Activated T-cell treated with anti-CD3 and anti-CD28 coated beads, Interleukin-2, amount 50 U/mL, for 48 hours (primary cell): ENCODE data around the gene FRS2.
"Not testable (repeated sequence)": the region's sequence is repeated elsewhere in the genome, so short reads cannot be mapped to it uniquely, and the experiment has no call there.

ENCODE experiments used
- DNase-seq, 2 experiments: peaks; one replicate each; pipeline ENCODE4 v3.0.0-alpha.2; 2020

FRS2 gene, protein sequence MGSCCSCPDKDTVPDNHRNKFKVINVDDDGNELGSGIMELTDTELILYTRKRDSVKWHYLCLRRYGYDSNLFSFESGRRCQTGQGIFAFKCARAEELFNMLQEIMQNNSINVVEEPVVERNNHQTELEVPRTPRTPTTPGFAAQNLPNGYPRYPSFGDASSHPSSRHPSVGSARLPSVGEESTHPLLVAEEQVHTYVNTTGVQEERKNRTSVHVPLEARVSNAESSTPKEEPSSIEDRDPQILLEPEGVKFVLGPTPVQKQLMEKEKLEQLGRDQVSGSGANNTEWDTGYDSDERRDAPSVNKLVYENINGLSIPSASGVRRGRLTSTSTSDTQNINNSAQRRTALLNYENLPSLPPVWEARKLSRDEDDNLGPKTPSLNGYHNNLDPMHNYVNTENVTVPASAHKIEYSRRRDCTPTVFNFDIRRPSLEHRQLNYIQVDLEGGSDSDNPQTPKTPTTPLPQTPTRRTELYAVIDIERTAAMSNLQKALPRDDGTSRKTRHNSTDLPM

DNA sequence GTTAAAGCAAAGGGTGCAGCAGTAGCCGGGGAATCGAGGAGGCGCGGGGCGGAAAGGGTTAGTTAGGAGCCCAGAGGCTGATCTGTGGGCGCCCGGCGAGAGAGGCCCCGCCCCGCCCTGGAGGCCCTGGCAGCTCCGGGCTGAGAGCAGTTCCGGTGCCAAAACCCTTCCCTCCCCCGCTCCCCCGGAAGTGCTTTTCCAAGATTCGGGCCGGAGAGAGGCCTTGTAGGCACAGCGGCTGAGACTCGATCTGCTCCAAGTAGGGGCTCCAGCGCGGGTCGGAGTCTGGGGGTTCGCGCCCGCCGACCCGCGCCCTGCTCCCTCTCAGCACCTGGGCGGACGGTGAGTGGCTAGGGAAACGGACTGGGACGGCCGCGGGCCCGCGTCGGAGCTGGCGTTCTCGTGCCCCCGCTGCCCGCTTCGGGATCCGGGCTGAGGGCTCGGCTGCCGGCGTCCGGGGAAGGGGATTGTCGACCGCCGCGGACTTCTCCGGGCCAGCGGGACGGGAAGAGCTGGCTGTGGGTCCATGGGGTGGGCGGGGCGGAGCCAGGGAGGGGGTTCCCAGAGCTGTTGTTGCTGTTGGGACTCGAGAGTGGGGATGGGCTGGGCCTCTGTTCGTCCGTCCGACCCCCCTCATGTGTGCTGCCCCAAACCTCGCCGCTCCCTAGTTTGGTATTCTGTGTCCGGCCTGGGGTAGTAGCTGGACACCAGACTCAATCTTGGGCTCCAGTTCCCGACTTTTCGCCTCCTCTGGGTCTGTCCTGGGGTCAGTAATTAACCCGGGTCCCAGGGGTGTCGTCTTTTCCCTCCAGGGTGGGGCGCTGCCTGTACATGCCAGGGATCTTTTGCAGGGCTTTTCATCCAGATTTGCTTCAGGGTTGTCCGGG, at the start of gene FRS2:
Gene FRS2 (plus strand): TSS at position 200 of the 887 bp plus-strand sequence. CDS start 98,643 bp downstream, outside the sequence.
- peak; percentile 88 to 91 for DNase-seq

DNA sequence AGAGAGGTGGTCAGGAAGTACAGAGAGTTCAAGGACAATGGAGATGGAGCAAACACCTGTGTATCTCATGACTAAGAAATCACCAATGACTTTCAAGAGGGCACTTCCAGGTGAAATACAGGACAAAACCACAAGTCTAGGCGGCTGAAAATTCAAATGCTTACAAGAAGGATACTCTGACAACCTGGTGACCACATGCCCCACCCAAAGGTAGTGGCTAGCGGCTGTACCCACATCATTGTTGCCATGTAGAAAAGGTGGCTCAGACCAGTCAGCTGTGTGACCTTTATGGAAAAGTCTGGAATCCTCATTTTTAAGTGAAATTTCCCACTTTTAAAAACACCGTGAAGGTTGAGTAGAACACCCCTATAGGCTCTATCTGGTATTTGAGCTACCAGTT, 48.6 kb upstream of the FRS2 start:
- DNase-seq: no peak

DNA sequence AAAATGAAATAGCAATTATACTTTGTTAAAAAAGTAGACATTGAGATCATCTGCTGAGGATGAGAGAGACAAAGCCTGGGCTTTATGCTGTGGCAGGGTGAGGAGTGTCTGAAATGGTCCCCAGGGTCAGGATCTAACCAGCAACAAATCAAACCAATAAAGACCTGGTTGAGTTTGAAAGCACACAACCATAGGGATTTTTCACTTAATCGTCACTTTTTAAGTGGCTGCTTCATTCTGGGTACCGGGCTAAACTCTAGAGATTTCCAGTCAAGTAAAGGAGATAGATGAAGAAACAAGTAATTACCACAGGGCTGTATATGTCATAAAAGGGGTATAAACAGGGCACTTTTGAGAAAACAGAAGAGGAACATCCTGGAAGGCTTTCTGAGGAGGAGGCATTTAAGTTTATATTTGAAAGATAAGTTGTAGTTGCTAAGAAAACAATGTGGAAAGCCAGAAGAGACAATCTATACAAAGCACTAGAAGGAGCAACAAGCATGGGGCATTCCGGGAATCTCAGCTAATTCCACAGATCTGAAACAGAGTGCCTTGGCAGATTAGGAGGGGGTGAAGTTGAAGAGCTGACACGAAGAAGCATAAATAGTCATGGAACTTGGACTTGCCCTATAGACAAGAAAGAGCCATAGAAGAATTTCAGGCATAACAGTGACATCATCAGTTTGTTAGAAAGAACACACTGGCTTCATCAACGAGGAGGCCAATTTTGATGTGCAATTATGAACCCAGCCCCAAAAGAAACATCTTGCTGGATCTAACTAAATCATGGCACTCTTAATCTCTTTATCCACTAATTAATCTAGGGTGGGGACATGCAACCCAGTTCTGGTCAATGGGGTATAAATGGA, 46.9 kb upstream of the FRS2 start:
- DNase-seq: no peak

DNA sequence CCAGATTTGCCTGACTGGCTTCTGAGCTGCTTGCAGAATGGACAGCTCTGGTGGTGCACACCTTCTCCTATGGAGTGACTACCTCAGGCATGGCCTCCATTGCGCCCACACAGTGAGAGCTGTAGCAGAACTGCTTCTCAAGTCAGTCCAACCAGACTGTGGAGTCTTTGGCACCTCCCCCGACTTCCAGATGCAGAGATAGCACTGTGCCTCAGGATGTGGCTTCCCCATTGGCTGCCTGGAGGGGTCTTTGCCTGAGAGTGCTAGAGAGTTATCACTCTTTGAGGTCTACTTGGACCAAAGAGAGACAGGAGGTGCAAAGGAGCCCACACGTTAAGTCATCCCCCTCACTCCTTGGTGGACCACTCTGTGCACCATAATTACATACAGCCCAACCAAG, 44.8 kb upstream of the FRS2 start:
- DNase-seq: no peak

DNA sequence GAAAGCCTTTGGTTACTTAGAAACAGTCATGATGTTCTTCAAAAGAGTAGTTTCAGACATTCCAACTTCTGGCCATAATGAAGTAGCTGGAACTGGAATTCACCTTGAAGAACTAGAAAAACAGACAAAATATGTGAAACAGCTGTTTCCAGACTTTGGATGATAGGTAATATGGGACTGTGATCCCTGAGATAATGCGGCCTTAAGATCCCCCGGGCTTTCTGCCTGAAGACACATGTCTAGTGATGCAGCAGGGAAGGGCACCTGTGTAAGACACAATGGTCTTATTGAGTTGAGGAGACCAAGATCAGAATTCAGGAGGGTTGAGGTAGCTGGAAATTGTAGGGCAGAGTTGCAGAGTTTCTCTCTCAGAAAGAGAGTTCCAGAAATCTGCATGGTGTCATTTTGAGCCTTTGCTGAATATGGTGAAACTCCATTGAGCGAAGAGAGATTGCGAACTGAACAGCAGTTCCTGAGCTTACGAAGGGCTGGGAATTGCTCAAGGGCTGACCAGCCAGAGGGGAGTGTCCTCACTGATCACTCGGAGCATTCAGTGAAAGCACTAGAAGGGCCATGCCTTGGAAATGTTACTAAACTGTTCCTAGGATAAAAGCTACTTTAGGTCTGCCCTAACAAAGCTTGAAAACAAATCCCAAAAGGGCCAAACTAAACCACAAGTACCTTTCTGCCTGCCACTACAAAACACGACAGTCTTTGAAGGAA, 41.7 kb upstream of the FRS2 start:
- DNase-seq: no peak

DNA sequence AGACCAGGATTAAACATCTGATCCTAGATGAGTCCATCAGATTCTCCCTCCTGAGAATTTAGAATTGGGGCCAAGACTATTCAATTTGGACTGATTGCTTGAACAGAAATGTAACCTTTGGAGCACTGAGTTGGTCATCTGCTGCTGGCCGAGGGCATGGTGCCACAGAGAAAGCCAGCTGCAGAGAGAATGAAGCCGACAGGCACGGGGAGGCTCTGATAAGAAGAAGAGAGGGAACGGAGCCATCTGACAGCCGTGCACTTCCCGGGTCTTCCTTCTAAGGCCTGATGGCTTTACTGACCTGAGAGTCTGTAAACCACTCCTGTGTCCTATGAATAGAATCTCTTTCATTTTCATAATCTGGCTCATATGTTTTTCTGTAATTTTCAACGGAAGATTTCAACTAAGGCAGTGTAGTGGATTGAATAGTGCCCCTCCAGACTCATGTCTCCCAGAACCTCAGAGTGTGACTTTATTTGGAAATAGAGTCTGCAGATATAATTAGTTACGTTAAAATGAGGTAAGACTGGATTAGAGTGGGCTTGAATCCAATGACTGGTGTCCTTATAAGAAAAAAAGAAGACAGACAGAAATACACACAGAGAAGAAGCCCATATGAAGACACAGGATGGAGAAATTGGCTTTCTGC, 39.1 kb upstream of the FRS2 start:
- no peak for DNase-seq

DNA sequence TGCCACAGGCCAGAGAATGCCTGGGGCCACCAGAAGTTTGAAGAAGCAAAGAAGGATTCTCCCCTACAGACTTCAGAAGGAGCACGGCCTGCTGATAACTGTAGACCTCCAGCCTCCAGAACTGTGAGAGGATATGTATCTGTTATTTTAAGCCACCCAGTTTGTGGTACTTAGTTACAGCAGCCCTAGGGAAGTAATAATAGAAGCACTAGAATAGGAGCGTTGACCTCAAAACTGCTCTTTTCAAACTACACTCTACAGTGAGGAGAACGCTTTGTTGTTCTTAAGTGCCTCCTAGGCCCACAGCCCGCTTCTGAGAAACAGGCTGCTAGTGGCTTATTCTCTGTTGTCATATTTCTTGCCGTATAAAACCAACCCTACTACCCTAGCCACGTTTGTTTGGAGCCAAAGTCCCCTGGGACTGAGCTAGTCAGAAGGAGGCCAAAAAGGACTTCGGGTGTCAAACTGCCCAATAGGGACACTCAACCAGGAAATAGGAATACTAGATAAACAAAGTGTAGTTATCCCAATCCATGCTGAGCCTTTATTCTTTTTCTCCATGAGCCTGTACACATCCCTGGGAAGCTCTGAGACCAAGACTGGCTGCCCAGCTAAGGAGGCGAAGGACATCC, 38.5 kb upstream of the FRS2 start:
- DNase-seq: no peak

DNA sequence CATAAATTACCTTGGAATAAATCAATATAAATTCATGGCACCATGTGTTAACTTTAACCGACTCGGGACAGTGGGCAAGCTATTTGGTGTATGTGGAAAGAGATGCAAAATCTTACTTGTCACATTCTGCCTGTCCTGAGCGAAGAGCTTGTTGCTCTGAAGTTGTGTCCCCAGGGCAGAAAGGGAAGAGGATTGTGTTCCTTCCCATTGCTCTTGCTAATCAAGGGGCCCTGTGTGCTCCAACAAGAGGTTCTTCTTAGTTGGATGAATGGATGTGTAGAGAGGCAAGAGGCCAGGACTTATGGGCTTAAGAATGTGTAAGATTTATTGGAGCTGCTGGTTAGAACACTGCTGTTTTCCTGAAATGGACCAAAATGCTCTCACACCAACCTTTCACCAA, 36.5 kb upstream of the FRS2 start:
- DNase-seq: no peak

DNA sequence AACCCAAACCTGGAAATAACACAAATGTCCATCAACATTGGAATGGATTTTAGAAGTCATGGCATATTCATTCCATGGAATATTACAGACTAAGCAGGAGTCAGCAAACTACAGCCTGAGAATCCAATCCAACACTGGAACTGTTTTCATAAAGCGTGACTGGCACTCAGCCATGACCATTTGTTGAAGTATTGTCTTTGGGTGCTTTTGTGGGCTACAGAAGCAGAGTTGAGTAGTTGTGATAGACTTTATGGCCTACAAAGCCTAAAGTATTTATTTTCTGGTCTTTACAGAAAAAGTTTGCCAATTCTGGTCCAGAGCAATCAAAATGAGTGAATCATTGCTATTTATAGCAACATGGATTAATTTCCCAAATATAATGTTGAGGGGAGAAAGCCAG, 34.5 kb upstream of the FRS2 start:
- no peak for DNase-seq

DNA sequence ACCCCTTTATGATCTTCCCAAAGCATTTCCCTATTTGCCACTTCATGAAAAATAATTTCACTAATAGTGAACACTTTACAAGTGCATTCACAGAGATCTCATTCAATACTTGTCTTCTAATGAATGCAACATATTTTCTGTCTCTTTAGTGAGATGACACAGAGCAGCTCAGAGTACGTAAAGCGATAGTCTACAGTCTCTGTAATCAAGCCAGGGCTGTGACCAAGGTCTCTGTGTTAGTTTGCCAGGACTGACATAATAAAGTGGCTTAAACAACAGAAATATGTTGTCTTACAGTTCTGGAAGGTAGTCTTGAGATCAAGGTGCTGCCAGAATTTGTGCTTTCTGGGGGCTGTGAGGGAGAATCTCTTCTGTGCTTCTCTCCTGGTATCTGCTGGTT, 33.1 kb upstream of the FRS2 start:
- DNase-seq: no peak

DNA sequence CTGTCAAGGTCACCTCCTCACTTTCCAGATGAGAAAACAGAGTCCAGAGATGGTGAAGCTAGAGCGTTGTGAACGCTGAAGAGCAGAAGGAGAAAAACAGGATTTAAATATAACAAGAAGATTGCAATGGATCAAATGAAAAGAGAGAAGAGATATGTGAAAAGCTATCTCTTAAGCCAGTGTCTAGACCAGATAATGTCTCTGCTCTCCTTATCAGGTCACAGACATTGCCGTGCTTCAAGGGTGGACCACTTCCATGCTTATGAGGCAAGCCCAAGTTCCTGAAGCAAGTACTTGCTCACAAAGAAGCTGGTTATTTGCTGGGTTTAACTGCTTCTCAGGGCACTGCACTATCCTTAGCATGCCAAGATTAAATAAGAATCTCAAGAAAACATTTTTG, 31.6 kb upstream of the FRS2 start:
- DNase-seq: no peak

DNA sequence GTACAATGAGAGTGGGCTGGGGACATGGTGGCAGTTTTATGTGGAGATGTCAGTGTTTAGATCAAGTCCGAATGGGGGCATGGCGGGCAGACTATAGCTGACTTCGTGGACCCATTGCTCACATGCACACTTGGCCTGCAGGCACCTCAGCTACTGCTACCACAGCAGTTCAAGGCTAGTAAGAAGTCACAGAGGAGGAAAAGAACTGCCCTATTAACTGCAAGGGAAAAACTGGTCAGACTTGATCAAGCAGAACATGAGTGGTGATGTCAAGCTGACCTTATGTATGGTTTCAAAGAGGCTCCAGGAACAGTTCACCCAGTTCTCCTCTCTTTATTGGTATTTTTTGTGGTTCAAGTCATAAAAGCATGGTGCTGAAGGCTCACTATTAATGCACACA, 30.2 kb upstream of the FRS2 start:
- no peak for DNase-seq

DNA sequence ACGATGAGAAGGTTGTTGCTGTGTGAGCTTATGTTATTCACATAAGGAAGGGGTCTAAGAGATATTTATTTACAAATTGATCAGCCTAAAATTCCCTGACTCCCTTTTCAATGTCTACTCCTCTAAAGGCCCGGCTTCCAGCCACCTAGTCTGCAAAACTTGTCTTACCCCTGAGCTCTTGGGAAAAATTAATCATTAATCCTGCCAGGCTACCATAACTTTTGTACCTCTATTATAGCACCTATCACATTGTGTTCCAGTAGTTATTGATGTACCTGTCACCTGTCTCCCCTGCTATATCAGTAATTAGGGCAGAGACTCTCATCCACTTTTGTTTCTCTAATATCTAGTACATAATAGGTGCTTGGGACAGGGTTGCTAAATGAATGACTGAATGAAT, 29.3 kb upstream of the FRS2 start:
- no peak for DNase-seq

DNA sequence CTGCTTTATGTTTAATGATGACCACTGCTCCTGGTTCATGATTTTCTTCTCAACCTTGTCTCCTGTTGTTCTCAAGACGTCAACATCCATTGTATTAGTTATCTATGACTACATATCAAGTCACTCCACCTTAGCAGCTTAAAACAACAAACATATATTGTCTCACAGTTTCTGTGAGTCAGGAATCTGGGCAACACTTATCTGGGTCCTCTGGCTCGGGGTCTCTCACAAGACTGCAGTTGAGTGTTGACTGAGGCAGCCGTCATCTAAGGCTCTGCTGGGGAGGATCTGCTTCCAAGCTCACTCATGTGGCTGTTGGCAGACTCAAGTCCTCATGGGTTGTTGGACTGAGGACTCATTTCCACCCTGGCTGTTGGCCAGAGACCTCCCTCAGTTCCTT, 27.3 kb upstream of the FRS2 start:
- DNase-seq: no peak

DNA sequence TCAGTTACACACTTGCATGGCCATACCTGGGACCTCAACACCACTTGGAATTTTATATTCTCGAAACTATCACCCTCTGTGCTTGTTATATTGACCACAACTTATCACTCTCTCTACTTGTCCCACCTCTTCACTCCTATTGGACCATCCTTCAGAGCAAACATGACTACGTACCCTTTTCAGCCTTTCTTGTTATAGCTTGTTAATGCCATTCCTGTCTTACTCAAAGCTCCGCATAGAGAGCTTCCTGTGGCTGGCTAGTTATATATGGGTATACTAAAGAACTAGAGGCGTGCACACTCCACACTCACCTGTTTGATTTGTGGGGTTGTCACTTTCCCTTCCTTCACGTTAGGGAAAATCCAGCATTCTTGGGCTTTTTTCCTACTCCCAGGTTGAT, 26.3 kb upstream of the FRS2 start:
- no peak for DNase-seq

DNA sequence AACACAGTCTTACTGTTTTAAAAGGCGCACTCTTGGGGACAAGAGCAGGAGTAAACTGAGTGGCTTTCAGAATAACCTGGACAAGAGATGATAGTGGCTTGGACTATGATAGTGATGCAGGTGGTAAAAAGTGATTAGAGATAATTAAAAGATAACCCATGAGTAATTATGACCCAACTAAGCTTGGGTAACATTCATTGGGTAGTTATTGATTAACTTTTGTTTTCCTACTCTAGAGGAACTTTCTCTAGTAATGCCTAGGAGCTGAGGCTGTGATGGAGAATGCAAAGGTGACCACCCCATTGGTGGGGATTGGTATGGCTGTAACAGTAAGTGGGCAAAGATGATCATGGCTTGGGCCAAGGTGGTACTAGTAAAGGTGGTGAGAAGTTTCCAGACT, 22.3 kb upstream of the FRS2 start:
- DNase-seq: no peak

DNA sequence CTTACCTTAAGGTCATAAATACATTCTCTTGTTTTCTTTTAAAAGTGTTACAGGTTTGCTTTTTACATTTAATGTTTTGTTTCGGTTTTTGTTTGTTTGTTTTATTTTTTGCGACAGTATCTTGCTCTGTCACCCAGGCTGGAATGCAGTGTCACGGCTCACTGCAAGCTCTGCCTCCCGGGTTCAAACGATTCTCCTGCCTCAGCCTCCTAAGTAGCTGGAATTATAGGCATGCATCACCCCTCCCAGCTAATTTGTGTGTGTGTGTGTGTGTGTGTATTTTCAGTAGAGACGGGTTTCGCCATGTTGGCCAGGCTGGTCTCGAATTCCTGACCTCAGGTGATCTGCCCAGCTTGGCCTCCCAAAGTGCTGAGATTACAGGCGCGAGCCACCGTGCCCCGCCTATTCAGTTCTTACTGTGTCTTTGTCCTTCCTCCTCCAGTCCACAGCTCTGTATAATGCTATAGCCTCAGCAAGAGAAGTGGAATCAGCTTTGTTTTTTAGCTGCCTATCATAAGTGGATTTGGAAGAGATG, 17.5 kb upstream of the FRS2 start:
- not testable (repeated sequence) for DNase-seq

DNA sequence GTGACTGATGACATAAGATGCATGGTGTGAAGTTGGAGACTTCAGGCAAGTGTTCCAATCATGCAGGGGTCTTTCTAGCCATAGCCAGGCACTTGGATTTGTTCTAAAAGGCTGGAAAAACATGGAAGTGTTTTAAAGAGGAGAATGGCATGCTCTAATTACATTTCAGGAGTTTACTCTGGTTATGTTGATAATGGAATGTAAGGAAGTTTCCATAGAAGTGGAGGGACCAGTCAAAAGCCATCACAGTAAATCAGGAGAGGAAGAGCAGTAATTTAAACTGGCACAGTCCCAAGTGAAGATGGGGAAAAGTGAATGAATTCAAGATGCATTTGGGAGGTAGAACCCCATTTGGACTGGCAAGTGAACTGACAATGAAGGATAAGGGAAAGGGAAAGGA, 13.9 kb upstream of the FRS2 start:
- DNase-seq: no peak

DNA sequence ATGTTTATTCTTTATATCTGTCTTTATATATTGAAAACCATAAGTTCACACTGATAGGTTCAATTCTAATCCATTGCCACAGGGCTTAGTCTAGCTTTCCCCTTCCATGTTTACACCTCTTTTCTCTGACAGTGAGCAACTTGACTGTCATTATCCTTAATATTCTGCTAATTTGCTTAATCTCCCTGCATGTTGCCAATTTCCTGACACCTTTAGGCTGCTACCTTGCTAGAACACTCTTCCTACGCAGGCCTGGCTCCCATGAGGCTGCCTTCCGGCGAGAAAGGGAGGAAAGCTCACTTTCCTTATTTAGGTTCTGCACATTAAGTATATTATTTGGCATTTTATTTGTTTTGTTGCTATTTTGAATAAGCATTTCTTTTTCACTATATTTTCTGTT, 12.8 kb upstream of the FRS2 start:
- DNase-seq: no peak

DNA sequence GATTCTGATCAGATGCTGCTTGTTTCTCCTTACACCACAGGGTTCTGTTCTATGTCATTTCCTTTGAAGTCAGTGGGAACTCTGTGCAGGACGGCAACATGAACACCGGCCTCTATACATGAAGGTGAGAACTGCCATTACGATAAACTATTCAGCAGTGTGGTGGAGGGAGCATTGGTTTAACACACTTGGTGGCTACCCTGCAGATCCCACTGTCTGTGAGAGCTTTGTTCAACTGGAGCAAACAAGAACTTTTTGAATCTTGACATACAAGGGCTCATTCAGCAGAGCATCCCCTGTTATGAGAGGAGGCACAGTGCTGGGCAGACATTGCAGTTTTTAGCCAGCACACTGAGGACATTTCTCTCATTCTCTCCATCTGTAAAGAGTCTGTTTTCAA, 10.7 kb upstream of the FRS2 start:
- no peak for DNase-seq

DNA sequence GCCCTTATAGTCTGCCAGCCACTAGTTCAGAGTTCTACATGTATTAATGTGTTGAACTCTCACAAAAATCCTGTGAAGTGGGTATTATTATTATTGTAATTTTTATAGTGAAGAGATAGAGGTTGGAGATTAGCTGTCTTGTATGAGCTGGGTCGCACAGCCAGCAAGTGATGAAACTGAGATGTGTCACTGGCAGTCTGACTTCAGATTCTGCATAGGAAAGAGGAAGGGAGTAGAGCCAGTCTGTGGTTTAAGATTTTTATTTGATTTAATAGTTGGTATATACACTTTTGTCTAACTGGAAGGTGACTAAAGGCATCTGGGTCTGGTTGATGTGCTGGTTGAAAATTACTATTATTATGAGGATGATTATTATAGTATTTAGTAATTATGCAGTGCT, 5.8 kb upstream of the FRS2 start:
- no peak for DNase-seq
